Forelimb muscle (tissue), 1 donor: ENCODE measurements around the gene IL17RE. TPM values are rescaled to one million over a fixed set of nuclear protein-coding genes. Genes with fewer than 3 reads are reported as not detected.
"Not testable (repeated sequence)": the region's sequence is repeated elsewhere in the genome, so short reads cannot be mapped to it uniquely, and the experiment has no call there.

Experiments
- DNase-seq: peaks from one replicate; pipeline ENCODE4 v3.0.0-alpha.2; 2013; ENCODE audit warnings: low read depth
- polyA plus RNA-seq: library from polyadenylated mRNA; unstranded; fragments of 120-200 nt; gene quantifications from one replicate; pipeline ENCODE4 v1.2.1, GENCODE V29; 2013; ENCODE audit not compliant: insufficient read length

IL17RE gene
- polyA plus RNA-seq, 1 donor: 1.8 TPM

DNA sequence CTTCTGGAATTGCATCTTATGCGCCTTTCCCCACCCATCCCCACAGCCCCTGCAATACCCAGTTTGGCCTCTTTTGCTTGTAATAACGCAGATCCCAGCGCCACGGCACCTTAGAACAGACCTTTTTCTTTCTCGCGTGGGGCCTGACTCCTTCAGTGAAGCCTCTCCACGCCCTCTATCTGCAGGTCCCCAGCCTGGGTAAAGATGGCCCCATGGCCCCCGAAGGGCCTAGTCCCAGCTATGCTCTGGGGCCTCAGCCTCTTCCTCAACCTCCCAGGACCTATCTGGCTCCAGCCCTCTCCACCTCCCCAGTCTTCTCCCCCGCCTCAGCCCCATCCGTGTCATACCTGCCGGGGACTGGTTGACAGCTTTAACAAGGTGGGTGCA, 31.6 kb downstream of the IL17RE start:
- no peak for DNase-seq

DNA sequence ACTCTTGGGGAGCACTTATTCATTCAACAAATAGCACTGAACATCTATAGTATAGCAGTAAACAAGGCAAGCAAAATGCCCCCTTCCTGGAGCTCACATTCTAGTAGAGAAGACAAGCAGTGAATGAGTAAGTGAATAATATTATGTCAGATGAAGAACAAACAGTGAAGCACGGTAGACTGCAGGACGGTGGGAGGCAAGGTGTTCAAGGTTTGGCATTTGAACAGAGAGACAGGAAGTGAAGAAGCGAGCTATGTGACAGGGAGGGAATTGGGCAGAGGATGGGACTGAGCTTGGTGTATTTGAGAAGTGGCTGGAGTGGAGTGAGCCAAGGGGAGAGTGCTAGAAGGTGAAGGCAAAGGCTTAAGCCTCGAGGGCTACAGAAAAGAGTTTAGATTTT, 32.3 kb downstream of the IL17RE start:
- DNase-seq: no peak

DNA sequence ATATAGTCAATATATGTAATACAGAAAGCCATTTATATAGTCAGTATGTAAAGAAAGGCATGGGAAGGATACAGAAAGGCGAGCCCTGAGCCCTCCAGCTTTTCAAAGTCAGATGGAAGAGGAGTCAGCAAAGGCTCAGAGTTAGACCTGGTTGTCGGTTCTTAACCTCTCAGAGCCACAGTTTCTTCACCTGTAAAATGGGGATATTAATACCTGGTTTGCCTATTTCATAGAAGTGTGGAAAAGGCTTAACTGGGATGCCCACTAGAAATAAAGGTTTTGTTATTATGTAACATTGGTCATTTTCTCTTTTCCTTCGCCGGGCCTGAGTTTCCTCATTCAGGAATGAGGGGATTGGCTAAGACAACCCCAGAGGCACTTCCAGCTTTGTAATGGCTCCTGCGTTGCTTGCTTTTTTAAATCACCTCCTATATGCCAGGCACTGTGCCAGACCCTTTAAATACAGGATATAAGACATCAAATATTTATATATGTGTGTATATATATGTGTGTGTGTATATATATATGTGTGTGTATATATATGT, 33.4 kb downstream of the IL17RE start:
- no peak for DNase-seq

DNA sequence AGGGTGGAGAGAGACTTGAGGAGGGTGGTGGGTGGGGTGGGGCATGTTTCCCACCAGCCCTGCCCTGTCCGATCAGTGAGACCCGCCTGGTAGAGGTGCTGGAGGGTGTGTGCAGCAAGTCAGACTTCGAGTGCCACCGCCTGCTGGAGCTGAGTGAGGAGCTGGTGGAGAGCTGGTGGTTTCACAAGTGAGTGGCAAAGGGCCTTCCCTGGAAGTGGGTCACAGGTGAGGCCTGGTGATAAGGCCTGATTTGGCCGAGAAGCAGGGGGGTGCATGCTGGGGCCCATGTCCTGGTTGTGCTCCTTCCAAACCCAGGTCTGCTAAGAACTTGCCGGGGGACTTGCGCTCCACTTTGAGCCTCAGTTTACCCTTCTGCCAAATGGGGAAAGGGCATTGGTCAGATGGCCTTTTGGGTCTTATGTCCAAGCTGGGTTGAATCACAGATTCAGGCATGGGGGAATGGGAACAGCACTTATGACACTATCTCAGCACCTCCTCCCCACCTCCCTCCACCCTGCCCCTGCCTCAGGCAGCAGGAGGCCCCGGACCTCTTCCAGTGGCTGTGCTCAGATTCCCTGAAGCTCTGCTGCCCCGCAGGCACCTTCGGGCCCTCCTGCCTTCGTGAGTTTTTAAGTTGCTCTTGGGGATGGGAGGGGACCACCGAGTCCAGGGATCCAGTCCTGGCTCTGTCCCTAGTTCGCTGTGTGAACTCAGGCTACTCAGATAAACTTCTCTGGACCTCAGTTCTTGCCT, 35.0 kb downstream of the IL17RE start:
- no peak for DNase-seq

DNA sequence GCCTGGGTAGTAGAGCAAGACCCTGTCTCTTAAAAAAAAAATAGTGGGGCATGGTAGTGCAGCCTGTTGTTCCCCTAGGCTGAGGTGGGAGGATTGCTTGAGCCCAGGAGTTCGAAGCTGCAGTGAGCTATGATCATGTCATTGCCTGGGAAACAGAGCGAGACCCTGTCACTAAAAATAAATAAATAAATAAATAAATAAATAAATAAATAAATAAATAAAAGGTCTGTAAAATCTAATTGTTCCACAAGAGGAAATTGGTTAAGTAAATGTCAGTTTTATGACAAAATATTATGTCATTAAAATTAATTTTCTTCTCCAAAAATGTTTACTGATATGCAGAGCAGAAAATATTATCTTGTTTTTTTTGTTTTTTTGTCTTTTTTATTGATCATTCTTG, 36.3 kb downstream of the IL17RE start:
- DNase-seq: no peak

DNA sequence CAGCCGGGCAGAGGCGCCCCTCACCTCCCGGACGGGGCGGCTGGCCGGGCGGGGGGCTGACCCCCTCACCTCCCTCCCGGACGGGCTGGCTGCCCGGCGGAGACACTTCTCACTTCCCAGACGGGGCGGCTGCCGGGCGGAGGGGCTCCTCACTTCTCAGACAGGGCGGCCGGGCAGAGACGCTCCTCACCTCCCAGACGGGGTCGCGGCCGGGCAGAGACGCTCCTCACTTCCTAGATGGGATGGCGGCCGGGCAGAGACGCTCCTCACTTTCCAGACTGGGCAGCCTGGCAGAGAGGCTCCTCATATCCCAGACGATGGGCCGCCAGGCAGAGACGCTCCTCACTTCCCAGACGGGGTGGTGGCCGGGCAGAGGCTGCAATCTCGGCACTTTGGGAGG, 37.3 kb downstream of the IL17RE start:
- DNase-seq: not testable (repeated sequence)

DNA sequence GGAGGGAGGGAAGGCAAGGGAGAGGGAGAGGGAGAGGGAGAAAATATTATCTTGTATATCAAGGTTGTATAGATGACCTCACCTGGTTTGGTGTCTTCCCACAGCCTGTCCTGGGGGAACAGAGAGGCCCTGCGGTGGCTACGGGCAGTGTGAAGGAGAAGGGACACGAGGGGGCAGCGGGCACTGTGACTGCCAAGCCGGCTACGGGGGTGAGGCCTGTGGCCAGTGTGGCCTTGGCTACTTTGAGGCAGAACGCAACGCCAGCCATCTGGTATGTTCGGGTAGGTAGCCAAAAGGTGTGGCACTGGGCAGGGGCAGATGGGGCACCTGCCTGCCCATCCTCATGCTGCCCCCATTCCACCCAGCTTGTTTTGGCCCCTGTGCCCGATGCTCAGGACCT, 38.1 kb downstream of the IL17RE start:
- no peak for DNase-seq

DNA sequence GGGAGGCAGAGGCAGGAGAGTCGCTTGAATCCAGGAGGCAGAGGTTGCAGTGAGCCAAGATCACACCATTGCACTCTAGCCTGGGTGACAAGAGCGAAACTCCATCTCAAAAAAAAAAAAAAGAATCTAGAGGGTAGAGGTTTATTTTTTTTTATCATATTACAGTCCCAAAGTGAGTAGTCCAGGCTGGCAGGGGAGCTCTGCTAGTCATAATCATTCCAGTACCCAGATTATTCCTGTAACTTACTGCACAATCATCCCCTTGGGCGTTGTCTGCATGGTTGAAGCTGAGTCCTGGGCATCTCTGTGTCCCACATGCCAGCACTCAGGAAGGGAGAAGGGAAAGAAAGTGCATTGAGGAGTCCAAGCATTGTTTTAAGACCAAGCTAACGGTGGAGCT, 39.5 kb downstream of the IL17RE start:
- DNase-seq: no peak

DNA sequence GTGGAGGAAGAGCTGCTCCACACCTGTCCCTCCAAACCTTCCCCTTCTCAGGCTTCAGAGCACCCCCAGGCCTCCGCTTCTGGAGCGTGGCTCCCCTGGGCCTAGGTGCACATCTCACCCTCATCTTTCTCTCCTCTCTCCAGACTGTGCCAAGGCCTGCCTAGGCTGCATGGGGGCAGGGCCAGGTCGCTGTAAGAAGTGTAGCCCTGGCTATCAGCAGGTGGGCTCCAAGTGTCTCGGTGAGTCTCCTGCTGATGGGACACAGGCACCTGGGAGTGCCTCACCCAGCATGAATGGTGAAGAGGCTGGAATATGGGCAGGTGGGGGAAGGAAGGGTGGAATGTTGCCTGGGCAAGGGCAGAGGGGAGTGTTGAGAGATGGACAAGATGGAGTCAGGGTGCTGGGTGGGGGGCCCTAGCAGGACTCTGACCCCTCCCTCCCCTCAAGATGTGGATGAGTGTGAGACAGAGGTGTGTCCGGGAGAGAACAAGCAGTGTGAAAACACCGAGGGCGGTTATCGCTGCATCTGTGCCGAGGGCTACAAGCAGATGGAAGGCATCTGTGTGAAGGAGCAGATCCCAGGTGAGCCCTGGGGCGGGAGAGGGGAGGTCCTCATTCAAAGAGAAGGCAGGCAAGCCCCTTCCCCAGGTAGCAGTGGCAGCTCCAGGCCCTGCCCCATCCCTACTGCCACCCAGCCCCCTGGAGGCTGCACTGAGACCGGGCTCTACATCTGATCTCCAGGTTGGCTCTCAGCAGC, 40.5 kb downstream of the IL17RE start:
- DNase-seq: no peak

DNA sequence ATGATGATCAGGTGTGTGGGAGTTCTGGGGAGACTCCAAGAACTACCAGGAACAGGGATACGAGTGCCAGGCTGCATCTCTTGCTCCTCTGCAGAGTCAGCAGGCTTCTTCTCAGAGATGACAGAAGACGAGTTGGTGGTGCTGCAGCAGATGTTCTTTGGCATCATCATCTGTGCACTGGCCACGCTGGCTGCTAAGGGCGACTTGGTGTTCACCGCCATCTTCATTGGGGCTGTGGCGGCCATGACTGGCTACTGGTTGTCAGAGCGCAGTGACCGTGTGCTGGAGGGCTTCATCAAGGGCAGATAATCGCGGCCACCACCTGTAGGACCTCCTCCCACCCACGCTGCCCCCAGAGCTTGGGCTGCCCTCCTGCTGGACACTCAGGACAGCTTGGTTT, 41.6 kb downstream of the IL17RE start:
- no peak for DNase-seq

DNA sequence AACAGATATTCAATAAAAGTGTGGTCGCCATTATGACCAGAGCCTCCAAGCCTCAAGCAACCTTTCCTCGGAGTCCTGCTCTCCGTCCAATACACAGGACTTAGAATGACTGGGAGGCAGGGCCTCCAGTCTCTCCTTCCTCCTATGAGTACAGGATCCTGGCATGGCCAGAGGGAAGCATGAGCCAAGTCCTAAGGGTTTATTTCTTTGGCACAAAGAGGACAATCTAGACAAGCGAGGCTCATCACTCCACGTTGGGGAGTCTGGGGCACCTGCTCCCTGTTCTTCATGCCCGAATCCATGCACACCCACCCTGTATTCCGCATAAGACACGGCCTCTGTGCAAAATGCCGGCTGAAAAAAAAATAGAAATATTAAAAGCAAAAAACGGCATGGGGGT, 42.7 kb downstream of the IL17RE start:
- no peak for DNase-seq

DNA sequence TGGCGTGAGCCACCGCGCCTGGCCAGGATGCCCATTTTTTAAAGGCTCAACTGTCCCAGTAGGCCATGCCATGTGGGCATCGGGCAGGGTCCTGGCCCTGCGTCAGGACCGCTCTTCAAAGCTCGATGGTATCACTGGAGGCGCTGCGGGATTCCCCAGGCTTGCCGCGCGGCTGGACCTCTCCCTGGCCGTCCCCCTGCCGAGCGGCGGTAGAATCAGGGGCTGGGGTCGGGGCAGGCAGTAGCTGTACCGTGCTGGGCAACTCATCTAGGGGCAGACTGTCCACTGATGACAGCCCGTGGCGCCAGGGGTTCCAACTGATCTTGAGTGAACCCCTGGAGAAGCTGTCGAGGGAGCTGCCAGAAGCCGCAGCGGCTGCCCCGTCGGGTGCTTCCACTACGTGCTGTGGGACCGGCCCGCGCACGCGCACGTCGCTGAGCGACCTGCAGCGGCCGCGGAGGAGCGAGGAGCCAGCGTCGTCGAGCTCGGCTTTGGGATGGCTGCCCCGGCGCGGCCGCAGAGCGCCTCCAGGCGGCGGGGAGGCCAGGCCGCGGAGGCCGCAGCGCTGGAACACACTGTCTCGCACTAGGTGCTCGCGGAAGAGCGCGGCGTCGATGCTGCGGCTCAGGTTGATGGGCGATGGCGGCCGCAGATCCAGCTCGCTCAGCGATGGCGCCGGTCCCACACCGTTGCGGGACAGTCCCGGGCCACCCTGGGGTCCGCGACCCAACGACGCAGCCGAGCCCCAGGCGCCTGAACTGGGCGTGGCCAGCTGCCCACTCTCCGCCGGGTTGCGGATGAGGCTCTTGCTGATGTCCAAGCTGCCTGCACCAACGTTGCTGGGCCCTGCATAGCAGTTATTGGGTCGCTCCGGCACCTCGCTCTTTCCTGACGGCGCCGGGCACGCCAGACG, 43.7 kb downstream of the IL17RE start:
- peak; percentile 80 for DNase-seq

DNA sequence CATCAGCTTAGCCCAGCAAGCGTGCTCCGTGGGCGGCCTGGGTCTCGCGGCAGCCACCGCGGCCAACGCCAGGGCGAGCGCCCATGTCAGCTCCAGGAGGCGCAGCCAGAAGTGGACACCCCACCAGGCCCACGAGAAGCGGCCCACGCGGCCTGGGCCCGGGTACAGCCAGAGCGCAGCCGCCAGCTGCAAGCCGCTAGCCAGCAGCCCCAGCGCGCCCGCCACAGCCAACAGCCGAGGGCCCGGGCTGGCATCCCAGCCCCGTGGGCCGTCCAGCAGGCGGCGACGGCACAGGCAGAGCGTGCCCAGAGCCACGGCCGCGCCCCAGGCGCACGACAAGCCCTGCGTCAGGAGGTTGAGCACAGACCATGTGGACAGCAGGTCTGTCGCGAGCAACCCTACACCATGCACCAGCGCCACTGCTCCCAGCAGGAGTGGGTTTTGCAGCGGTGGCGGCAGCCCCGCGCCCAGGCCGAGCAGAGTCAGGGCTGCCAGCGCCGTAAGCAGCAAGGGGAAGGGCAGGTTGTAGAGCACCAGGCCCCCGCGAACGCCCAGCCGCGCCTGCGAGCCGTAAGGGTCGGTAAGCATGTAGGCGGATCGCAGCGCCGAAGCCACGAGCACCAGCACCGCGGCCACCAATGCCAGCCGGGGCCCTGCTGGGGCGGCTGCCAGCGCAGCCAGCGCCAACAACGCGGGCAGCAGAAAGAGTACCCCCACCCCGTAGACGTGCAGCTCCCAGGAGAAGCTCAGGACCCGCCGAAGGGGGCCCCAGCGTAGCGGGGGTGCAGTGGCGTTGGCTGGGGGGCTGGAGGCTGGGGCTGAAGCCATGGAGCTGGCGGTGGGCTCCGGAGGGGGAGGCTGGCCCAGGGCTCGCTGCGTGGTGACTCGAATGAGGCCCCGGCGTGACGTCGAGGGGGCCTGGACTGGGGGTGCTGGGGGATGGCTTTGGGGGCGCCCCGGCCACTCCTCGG, 44.7 kb downstream of the IL17RE start:
- no peak for DNase-seq

DNA sequence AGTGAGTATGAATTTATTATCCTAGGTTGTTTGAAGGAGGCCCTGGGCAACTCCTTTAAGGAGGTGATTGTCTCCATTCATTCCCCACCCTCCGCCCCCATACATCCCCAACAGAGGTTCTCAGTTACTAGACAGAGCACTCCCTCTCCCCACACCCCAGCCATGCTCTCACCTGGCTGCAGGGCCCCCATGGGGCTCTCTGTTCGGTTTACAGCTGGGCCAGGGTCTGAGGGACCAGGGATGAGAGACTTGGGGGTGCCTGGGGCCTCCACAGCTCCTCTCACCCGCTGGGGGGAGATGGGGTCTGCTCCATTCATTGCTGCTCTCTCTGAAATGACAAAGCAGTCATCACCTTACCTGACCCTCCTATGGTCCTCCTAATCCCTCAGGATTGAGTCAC, 45.9 kb downstream of the IL17RE start:
- no peak for DNase-seq

DNA sequence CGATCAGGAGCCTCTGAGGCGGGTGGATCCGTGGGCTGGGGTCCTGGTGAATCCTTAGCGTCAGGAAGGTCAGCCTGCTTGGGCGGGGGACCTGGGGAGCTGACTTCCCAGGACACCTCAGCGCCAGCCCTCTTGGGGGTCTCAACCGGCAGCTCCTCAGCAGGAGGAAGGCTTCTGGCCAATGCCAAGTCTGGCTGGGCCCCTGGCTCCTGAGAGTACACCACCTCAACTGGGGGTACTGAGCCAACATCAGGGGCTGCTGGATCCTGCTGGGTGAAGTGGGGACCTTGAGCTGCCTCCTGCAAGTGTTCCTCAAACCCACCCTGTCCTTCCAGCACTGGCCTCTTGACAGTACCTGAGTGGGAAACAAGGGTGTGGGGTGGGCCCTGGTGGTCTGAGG, 46.5 kb downstream of the IL17RE start:
- no peak for DNase-seq

DNA sequence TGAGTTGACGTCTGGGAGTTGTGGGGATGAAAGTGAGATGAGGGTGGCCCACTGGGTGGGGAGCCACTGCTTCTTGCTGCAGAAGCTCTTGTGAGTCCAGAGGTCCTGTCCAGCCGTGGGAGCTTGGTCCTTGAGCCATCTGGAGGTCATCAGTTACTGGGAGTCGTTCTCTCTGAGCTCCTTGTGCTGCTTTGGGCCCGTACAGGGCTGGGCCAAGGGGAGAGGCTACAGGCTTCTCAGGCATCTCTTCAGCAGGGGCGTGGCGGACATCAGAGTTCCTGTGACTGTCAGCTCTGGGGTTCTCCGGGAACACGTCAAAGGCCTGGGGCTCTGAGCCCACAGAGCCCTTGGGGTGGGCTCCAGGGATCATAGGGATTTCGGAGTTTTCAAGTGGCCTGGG, 47.0 kb downstream of the IL17RE start:
- no peak for DNase-seq

DNA sequence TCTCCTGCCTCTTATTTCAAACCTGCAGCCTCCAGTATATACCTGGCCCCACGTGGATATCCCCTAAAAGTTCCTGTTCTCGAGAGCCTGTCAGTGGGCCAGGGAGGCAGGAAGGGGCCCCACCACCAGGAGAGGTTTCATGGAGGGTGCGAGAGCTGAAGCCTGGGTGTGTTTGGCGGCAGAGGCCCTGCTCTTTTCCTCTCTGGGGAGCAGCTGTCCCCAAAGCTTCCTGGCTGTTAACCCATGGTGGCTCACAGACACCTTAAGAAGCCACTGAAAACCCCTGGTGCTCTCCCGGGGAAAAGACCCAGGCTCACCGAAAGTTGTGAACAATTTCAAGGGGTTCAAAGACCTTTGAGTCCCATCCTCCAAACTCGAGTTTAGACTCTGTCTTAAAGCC, 48.5 kb downstream of the IL17RE start:
- DNase-seq: no peak

DNA sequence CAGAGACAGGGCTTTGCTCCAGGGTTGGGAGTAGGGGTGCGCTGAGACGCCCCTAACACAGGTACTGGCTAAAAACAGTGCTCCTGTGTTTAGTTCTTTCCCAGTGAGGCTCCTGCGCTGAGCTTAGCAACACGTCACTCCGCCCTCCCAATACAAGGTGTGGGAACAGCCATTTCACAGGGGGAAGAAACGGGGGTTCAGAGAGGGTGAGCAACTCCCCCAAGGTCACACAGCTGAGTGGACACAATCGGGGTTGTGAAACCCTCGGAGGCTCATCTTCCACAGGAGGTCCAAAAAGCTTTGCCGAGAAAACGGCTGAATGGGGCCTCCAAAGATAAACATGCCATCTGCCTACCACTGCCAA, 48.9 kb downstream of the IL17RE start:
- DNase-seq: no peak

DNA sequence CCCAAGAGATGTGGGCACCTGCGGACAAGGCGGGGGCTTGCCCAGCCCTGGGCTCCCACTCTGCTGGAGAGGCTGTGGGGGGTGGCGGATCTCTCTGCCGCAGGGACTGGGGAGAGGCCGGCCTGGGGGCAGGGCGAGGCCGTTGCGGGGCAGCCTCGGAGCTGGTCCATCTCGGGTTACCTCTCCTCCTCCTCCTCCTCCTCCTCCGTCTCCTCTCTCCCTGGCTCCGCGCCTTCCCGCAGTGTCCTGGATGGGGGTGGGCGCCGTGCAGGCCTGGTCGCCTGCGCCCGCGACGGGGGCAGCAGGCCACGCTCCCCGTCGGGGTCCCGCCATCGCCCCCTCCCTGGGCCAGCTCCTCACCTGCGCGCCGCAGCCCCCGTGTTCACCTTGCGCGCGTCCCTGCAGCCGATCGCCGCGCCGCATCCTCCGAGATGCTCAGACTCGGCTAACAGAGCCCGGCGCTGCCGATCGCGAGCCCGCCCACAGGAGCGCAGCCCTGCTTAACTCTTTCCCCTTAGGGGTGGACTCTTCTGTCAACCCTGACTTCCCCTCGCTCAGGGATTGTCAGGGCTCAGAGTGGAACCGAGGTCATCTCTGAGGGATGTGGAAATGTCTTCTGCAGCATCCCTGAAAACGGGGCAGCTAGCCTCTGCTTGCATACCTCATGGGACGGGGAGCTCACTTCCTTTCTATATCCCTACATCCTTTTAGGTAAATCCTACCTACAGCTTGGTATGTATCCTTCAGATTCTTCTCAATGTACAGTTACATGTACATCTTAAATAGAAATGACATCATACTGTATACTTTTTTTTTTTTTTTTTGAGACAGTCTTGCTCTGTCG, 49.5 kb downstream of the IL17RE start, which contains the start of gene PRRT3:
PRRT3 (minus strand) TSS at position 447 of the 844 bp plus-strand sequence. CDS start 2,293 bp downstream, outside the sequence.
- no peak for DNase-seq

DNA sequence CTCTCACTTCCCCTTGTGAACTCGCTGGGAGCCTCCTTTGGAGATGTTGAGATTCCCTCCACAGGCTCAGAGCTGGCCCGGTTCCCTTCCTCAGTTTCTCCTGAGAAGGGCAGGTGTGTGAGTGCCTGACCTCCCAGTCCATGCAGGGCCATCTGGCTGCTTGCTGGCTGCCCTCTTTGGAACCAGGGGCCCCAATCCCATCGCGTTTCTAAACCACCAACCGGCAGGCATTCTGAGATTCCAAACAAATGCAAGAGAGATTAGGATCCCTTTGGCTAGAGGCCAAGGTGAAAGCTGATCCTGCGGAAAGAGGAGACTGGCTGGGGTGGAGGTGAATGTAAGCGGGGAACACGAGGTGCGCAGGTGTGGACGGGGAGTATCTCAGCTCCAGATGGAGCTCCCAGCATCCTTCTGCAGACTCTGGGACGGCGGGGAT, 52.4 kb downstream of the IL17RE start:
- no peak for DNase-seq
